Activated CD8-positive, alpha-beta memory T cell treated with anti-CD3 and anti-CD28 coated beads, Interleukin-2, amount 50 U/mL, for 4 hours (primary cell): ENCODE data around the gene MLPH.

Experiments used
- DNase-seq: peaks from one replicate; pipeline ENCODE4 v3.0.0-alpha.2; 2020

Gene MLPH

DNA sequence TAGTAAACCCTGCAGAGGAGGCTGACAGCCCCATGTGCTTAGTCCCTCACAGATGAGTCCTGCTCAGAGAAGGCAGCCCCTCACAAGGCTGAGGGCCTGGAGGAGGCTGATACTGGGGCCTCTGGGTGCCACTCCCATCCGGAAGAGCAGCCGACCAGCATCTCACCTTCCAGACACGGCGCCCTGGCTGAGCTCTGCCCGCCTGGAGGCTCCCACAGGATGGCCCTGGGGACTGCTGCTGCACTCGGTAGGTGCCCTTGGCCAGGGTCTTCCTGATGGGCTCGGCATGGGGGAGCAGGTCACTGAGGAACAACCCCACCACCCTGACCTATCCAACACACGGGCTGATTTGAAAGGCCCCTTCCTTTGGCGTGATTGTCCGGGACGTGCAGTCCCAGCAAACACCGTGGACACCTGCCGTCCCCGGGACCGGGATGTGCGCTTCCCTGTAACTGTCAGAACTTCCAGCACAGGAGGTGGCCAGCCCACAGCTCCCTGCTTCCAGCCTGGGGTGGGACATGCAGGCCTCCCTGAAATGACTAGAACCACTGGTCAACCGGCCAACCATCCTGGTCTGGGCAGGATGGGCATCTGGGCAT is 38.6 kb downstream of the MLPH start:
- DNase-seq: no peak

GRCh38 chr2:237527233-237527632 is 40.2 kb downstream of the MLPH start:
- no peak for DNase-seq

DNA sequence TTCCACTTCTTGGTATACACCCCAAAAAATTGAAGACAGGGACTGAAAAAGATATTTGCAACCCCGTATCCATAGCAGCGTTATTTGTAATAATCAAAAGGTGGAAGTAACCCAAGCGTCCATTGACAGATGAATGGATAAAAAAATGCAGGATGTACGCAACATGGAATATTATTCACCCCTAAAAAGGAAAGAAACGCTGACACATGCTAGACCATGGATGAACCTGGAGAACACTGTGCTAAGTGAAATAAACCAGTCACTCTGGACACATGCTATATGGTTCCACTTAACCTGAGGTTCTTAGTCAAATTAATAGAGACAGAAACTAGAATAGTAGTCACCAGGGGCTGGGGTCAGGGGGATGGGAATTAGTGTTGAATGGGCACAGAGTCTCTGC is 40.7 kb downstream of the MLPH start:
- DNase-seq: no peak

- DNase-seq: no peak
These were observed 42.7 kb downstream of the MLPH start for GRCh38 chr2:237529452-237530402.

DNA sequence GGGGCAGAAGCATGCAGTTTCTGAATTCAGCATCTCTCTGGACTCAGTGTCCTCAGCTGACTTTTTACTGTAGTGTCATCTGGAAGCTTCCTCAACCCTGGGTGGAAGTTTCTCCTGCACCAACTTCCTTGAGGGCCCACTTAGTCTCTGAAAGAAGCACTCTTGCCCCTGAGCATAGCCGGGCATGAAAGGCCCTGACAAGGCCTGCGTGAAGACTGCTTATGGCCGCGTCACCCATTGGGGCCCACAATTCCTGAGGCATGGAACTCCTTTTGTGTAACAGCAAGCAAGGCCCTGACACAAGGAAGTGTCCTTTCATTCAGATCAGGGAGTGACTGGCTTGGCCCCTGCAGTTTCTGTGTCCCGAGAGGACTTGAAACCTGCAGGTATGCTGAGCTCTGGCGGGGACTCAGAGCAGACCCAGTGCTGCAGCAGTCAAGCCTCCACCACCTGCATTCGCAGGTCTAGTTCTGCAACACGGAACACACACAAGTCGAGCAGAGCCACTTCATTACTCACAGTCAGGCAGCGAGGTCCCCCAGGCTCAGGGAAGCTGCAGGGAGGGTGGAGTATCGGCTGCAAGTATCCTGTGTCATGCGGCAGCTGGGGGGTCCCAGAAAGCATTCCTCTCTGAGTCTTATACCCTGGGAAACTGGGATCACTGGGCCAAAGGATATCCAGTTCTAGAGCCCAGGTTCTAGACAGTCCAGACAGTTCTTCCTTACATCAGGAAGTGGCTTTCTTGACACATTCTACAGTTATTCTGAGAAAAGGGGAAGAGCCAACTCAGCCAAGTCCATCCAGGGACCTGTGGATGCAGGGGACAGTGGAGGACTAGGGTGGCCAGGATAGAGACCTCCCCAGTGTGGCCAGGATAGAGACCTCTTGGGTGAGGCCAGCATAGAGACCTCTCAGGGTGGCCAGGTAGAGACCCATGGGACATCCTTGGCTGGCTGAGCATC is 43.7 kb downstream of the MLPH start:
- DNase-seq: no peak

- DNase-seq: no peak
These were observed 45.1 kb downstream of the MLPH start for GRCh38 chr2:237532160-237532559.

GRCh38 chr2:237533668-237534161 is 46.7 kb downstream of the MLPH start:
- no peak for DNase-seq

DNA sequence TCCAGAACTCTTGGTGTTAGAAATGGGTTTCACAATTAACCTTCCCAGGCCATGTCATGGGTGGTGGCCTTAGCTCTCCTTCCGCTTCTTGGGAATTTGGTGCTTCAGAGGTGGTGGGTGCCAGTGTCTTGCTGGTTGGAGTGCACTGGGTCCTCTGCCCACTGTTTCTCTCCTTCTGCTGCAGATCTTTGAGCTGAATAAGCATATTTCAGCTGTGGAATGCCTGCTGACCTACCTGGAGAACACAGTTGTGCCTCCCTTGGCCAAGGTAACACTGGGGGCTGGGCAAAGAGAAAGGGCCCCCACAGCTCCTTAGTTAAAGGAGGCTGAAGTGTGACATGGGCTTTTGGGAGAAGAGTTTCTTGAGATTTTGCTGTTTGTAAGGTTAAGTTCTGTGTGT is 47.3 kb downstream of the MLPH start:
- no peak for DNase-seq

DNA sequence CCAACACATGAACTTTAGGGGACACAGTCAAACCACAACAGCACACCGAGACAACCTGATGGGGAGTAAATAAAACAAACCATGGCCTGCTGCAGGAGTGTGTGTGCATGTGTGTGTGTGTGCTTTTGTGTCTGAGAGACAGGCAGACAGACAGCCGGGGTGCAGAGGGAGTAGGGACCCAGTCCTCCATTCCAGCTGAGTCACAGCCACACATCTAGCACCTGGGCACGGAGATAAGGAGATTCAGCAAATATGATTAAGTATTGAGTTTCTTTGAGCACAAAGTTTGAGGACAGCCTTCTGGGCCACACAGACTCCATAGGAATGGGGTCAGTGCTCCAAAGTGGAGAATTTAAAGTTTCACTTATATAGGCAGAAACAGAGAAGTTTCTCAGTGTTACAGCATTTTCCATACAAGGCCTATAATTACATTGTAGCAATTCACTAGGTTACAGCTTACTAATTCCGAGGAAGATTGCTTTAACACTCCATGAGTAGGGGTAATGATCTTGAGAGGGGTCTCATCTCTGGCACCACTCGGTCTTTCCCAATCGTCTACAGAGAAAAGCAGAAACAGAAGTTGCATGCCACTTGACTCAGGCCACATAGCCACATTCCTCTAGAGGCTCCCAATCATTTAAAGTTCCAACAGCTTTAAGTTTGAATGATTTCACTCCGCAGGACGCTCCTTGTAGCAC is 48.5 kb downstream of the MLPH start:
- no peak for DNase-seq

DNA sequence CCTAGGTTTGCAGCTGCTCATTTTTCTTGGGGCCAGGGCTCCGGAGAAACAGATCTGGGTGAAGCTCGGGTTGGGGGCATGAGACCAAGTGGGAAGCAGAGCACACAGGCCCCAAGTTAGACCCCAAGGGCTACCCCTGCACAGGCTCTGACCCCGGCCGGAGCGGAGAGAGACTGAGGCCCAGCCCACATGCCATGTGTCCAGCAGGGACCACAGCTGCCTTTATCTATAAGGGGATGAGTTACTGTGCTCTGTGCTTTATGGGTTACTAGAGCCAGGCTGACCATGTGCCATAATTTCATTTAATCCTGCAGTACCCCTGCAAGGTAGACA is 49.0 kb downstream of the MLPH start:
- no peak for DNase-seq

- no peak for DNase-seq
These were observed 49.6 kb downstream of the MLPH start for GRCh38 chr2:237536617-237537016.

DNA sequence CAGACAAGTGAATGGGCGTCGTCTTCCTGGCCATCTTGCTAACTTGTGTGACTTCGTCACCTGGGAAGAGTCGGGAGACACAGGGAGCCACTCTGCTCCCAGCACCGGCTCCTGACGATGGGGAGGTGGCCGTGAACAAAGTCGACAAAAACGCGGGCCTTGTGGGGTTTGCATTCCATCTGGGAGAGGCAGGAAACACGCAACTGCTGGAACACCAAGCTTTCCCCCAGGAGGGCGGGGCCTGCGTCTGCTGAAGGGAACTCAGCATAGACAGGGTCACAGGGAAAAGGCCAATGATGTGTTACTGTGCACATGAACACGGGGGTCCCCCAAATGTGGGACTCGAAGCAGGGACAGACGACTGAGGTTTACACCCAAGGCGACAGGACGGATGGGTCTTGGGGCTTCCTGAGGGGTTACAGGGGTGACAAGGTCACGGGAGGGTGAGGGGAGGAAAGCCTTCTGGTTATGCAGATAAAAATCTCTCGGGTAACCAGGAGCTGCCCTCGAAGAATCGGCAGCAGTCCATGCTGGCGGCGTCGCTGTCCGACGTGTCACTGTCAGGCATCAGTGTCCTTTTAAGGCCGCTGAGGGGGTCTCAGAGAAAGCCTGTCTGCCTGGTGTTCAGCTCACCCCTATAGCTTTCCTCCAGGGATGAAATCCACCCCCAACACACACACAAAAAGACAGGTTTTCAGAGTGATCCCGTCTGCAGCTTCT is 51.1 kb downstream of the MLPH start:
- no peak for DNase-seq

DNA sequence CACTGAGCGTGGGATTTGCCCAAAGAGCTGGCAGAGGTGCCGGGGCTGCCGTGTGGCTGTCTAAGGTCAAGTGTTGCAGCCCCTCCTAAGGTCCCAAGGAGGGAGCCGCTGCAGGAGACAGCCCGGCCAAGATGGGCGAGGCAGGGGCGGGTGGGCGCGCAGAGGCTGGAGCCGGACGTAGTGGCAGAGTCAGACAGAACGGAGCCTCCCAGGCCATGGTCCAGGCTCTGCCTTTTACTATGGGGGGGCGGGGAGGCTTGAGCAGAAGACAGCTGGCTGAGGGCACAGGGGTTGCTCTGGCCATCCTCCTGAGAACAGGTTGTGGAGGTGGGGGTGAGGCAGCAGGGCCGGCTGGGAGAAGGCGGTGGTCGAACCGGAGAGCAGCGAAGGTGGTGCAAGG is 51.9 kb downstream of the MLPH start:
- no peak for DNase-seq

GRCh38 chr2:237539681-237540080 is 52.6 kb downstream of the MLPH start:
- DNase-seq: no peak

DNA sequence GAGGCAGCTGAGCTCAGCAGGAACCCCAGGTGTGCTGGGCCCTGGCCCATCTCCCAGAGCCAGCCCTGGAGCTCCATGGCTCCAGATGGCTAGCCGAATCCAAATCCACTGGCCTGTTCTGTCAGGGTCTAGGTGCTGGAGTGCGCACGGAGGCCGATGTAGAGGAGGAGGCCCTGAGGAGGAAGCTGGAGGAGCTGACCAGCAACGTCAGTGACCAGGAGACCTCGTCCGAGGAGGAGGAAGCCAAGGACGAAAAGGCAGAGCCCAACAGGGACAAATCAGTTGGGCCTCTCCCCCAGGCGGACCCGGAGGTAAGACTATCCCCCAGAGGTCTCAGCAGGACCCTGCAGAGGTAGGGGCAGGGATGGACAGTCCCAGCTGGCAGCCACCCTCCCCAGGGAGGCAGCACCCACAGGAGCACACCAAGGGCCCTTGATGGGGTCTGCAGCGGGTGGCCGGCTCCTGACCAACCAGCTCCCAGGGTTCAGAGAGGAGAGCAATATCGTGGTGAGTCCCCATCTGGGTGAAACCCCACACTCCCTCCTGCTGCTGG is 53.2 kb downstream of the MLPH start:
- DNase-seq: no peak

DNA sequence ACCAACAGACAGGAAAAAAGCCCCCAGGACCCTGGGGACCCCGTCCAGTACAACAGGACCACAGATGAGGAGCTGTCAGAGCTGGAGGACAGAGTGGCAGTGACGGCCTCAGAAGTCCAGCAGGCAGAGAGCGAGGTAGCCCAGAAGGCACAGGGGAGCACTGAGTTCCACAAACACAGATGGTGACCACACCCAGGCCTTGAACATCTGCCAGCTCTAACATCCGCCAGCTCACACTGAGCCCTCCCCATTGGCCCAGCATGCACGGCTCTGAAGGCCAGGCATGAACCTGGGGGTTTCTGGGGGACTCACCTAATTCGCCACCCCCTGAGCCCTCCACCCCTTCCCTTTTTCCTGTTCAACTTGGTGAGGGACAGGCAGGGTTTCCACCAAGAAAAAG is 53.8 kb downstream of the MLPH start:
- DNase-seq: no peak

DNA sequence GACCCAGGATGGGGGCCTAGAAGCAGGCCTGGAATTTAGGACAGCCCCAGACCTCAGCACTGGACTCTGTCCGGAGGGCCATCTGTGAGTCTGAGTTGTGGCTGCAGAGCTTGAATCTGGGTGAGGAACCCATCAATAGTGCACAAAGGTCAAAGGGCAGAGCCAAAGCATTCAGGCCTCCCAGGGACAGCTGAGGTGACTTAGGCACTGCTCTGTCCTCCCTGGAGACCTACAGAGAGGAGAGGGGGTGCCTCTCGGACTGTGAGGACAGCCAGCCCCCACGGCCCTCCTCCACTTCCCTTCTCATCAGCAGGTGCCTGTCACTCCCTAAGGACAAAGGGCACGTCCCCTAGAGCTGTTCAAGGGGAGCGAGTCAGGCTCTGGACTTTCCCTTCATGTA is 54.2 kb downstream of the MLPH start:
- no peak for DNase-seq

DNA sequence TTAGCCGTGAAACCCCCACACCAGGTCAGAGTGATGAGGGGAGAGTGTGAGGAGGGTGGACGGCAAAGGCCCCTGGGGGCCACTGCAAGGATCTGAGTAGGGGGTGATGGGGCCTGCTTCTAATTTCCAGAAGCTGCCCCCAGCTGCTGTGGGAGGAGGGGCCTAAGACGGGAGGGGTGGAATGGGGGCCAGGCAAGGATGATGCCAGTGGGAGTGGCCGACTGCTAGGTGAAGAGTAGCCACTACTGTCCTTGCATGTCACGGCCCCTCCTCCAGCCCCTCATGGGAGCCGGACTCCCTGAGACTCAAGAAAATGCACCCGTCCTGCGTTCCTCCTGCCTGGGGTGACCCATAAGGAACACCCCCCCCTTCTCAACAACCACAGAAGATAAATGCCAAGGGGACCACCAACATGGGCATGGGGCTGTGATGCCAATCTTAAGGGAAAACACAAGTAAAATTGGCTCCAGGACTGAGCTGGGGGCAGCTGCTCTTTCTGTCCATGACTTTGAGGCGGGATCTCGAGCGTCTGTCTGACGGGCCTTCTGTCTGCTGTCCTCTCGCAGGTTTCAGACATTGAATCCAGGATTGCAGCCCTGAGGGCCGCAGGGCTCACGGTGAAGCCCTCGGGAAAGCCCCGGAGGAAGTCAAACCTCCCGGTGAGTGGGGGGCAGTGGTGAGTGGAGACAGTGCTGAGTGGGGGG is 55.1 kb downstream of the MLPH start:
- no peak for DNase-seq

GRCh38 chr2:237546040-237546875 is 59.2 kb downstream of the MLPH start:
- DNase-seq: no peak

DNA sequence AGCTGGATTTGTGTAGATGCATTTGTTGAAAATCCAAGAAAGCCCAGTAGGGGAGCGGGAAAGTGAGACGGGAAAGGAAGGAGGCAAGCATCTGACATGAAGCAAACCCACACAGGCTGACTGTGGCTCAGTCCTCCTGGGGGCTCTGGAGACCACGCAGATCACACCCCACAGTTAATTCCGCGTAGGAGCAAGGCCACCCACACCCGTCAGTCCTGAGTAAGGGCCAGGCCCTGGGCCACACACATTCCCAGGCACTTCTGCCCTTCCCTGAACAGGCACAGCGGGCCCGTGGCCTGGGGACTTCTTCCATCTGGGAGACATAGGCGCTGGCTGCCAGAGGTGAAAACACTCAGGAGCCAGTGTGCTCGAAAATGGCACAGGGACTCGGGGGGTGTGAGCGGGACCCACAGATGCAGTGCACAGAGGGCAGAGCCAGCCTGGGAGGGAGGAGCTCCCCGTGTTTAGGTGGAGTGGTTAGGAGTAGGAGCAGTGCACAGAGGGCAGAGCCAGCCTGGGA is 59.9 kb downstream of the MLPH start:
- DNase-seq: no peak
